ENCODE results near the gene C7orf57.

GRCh38 chr7:48016641-48017040, 18.7 kb upstream of the C7orf57 start:
- TF ChIP-seq CTCF (IDR thresholded peaks at IDR 0.05 in 2 of 3, conservative IDR thresholded peaks at IDR 0.05 in 1 of 3; ENCODE audit: borderline replicate concordance in 1 of 3, insufficient read depth in 1 of 3, low read depth in 2 of 3, low read length in 2 of 3), result no peak
- TF ChIP-seq ZFX (IDR thresholded peaks at IDR 0.05), result no peak
- no peak for TF ChIP-seq YY1 (IDR thresholded peaks at IDR 0.05; ENCODE audit: extremely low read depth, insufficient replicate concordance, low read depth, low read length)
- TF ChIP-seq ELF1 (IDR thresholded peaks at IDR 0.05; ENCODE audit: borderline replicate concordance, low read depth), result no peak
- TF ChIP-seq EZH2 (IDR thresholded peaks at IDR 0.05), result no peak
- TF ChIP-seq EZH2phosphoT487 (IDR thresholded peaks at IDR 0.05; ENCODE audit: borderline replicate concordance), result no peak

All from HCT116 (cell line).